ENCODE results near the gene DTX1. TPM values are rescaled to one million over a fixed set of nuclear protein-coding genes. Genes with fewer than 3 reads are reported as not detected.

DTX1 gene
- total RNA-seq, 3 donors from 2014 or later = 5.0 to 7.7 (median 5.2) TPM

- Mint-ChIP-seq H3K36me3 (ENCODE audit: insufficient read depth) (no peaks in the 10 kb centered on the region), H3K9me3 (no peaks in the 10 kb centered on the region), H3K4me1 (ENCODE audit: low read depth) (peaks cover 68% of the 10 kb centered on the region), H3K27me3 (ENCODE audit: low read depth) (no peaks in the 10 kb centered on the region), H3K4me3 (no peak overlapping the region)
- DNase-seq = no peak
- no peak for ATAC-seq
Observed at GRCh38 chr12:113072136-113072535, 15.6 kb downstream of the DTX1 start.

- ATAC-seq (no peak), DNase-seq (no peak)
- Mint-ChIP-seq H3K9me3 (no peaks in the 10 kb centered on the region), H3K4me1 (ENCODE audit: low read depth) (peaks cover 60% of the 10 kb centered on the region), H3K36me3 (ENCODE audit: insufficient read depth) (no peaks in the 10 kb centered on the region), H3K4me3 (no peak overlapping the region), H3K27me3 (ENCODE audit: low read depth) (no peaks in the 10 kb centered on the region)
Observed at GRCh38 chr12:113073586-113073985, 17.1 kb downstream of the DTX1 start.

GRCh38 chr12:113075137-113075683, 18.7 kb downstream of the DTX1 start:
- no peaks in the 10 kb centered on the region for H3K27me3 Mint-ChIP-seq (ENCODE audit: low read depth)
- H3K36me3 Mint-ChIP-seq (ENCODE audit: insufficient read depth) = peaks cover 2% of the 10 kb centered on the region
- ATAC-seq (peak; percentile 21 to 44), DNase-seq (no peak)
- H3K9me3 Mint-ChIP-seq = no peaks in the 10 kb centered on the region
- H3K4me1 Mint-ChIP-seq (ENCODE audit: low read depth) = peaks cover 60% of the 10 kb centered on the region
- peak overlapping the region; percentile 26 for H3K4me3 Mint-ChIP-seq

DNA sequence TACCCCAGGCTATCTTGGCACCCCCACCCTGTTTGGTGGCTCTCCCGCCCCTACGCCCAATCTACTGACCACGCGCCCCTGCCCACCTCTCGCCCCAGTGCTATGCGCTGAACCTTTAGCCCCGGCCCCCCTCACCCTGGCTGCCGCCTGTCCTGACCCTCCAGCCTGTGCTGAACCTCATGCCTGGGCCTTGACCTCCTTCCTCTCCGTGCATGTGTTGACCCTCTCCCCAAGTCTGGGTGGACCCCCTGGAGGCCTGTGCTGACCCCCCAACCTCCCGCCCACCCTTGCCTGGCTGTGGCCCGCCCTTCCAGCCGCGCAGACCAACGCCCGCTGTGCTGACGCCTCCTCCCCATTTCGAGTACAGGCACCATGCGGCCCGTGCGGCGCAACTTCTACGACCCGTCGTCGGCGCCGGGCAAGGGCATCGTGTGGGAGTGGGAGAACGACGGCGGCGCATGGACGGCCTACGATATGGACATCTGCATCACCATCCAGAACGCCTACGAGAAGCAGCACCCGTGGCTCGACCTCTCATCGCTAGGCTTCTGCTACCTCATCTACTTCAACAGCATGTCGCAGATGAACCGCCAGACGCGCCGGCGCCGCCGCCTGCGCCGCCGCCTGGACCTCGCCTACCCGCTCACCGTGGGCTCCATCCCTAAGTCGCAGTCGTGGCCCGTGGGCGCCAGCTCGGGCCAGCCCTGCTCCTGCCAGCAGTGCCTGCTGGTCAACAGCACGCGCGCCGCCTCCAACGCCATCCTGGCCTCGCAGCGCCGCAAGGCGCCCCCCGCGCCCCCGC, 20.7 kb downstream of the DTX1 start:
- H3K36me3 Mint-ChIP-seq (ENCODE audit: insufficient read depth) = peaks cover 2% of the 10 kb centered on the region
- H3K4me1 Mint-ChIP-seq (ENCODE audit: low read depth) = peaks cover 53% of the 10 kb centered on the region
- no peak overlapping the region for H3K4me3 Mint-ChIP-seq
- no peak for ATAC-seq
- H3K27me3 Mint-ChIP-seq (ENCODE audit: low read depth) = no peaks in the 10 kb centered on the region
- no peaks in the 10 kb centered on the region for H3K9me3 Mint-ChIP-seq
- no peak for DNase-seq

DNA sequence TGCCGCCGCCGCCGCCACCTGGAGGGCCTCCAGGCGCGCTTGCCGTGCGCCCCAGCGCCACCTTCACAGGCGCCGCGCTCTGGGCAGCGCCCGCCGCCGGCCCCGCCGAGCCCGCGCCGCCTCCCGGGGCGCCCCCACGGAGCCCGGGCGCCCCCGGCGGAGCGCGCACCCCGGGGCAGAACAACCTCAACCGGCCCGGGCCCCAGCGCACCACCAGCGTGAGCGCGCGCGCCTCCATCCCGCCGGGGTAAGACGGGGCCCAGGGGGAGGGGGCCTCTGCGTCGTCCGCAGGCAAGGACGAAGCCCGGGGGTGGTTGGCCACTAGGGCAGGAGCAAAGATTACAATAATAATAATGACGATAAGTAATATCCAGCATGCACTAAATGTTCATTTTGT, 21.3 kb downstream of the DTX1 start:
- DNase-seq = no peak
- ATAC-seq = no peak
- Mint-ChIP-seq H3K4me3 (no peak overlapping the region), H3K27me3 (ENCODE audit: low read depth) (no peaks in the 10 kb centered on the region), H3K9me3 (no peaks in the 10 kb centered on the region), H3K4me1 (ENCODE audit: low read depth) (peaks cover 52% of the 10 kb centered on the region), H3K36me3 (ENCODE audit: insufficient read depth) (peaks cover 2% of the 10 kb centered on the region)

- Mint-ChIP-seq H3K36me3 (ENCODE audit: insufficient read depth) (peaks cover 7% of the 10 kb centered on the region), H3K4me1 (ENCODE audit: low read depth) (peaks cover 47% of the 10 kb centered on the region), H3K27me3 (ENCODE audit: low read depth) (no peaks in the 10 kb centered on the region), H3K4me3 (no peak overlapping the region), H3K9me3 (no peaks in the 10 kb centered on the region)
- no peak for ATAC-seq
- DNase-seq = no peak
Observed at GRCh38 chr12:113081873-113082272, 25.3 kb downstream of the DTX1 start.

DNA sequence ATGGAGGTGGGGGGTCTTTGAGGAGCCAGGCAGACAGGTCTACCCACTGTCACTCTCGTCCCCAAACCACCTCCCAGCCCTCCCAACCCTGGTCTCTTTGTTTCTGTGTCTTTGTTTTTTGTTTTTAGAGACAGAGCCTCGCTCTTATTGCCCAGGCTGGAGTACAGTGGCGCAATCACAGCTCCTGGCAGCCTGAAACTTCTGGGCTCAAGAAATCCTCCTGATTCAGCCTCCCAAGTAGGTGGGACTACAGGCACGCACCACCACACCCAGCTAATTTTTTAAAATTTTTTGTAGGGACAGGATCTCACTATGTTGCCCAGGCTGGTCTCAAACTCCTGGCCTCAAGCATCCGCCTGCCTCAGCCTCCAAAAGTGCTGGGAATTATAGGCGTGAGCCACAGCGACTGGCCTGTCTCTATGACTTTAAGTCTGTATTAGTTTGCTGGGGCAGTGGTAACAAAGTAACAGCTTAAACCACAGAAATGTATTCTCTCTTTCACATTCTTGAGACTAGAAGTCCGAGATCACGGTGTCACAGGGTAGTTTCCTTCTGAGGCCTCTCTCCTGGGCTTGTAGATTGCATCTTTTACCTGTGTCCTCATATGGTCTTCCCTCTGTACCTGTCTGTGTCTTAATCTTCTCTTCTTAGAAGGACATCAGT, 26.1 kb downstream of the DTX1 start:
- no peak overlapping the region for H3K4me3 Mint-ChIP-seq

DNA sequence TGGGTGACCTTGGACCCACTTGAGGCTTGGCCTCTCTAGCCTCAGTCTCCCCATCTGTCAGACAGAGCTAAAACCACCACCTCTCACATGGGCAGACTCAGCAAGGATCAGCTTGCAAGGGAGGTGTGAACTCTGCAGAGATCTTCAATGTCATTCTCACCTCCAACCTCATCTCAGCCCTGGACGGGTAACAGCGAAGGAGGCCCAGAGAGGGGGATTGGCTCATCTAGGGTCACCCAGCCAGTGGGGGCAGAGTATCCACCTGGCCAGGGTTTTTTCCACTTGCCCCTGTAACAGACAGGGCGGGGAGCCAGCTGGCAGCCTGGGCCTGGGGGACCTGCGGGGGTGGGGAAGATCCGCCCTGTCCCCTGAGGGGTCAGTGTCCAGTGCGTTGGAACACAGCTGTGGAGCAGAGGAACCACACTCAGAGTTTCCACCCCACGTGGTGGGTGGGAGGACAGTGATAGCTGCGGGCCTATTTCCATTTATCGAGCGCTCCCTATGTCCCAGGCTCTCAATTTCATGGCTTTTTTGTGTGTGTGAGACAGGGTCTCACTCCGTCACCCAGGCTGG, 27.4 kb downstream of the DTX1 start:
- no peaks in the 10 kb centered on the region for H3K27me3 Mint-ChIP-seq (ENCODE audit: low read depth)
- peaks cover 6% of the 10 kb centered on the region for H3K36me3 Mint-ChIP-seq (ENCODE audit: insufficient read depth)
- H3K4me1 Mint-ChIP-seq (ENCODE audit: low read depth) = peaks cover 66% of the 10 kb centered on the region
- DNase-seq = no peak
- no peak for ATAC-seq
- no peak overlapping the region for H3K4me3 Mint-ChIP-seq
- H3K9me3 Mint-ChIP-seq = no peaks in the 10 kb centered on the region

More for the DNA sequence above, 26.1 kb downstream of the DTX1 start:
- Mint-ChIP-seq H3K9me3 (no peaks in the 10 kb centered on the region), H3K36me3 (ENCODE audit: insufficient read depth) (peaks cover 7% of the 10 kb centered on the region), H3K4me1 (ENCODE audit: low read depth) (peaks cover 55% of the 10 kb centered on the region), H3K27me3 (ENCODE audit: low read depth) (no peaks in the 10 kb centered on the region)
- no peak for DNase-seq
- ATAC-seq = no peak

DNA sequence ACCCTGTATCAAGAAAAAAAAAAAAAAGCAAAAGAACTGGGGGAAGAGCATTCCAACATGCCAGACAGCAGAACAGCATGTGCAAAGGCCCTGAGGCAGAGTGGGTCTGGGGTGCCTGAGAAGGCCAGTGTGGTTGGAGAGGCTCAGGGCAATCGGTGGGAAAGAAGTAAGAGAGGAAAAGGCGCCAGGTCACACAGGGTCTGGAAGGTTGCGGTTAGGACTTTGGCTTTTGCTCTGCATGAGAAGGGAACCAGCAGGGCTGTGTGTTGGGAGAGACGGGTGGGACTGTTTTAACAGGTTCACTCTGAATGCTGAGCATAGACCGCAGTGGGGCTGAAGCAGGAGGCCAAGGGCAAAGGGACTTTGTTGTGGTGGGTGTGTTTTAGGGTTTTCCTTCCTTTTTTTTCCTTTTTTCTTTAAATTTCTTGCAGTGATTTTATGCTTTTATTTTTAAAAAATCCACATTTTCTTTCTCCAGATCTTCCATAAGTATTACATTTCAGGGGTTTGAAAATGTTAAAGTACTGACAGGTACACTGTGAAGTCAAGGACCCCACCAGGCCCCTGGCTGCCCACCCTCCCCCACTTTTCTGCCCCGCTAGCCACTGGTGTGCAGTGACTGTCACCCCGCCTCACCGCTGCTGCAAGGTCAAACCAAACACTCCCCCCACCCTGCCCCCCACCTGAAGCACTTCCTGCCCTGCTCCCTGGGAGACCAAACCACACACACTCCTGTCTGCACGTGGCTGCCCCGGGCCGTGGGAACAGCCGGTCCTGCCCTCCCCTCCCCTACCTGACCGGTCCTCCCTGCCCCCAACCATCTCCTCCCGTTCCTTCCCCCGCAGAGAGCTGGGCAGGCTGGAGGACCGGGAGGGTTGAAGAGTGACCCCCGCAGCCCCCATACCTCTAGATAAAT, 30.0 kb downstream of the DTX1 start:
- peak overlapping the region; percentile 52 for H3K4me3 Mint-ChIP-seq
- peaks cover 5% of the 10 kb centered on the region for H3K36me3 Mint-ChIP-seq (ENCODE audit: insufficient read depth)
- peaks cover 77% of the 10 kb centered on the region for H3K4me1 Mint-ChIP-seq (ENCODE audit: low read depth)
- peak in 1 of 2 donors; percentile 22 for ATAC-seq
- H3K9me3 Mint-ChIP-seq = no peaks in the 10 kb centered on the region
- no peaks in the 10 kb centered on the region for H3K27me3 Mint-ChIP-seq (ENCODE audit: low read depth)
- DNase-seq = no peak

- no peaks in the 10 kb centered on the region for H3K9me3 Mint-ChIP-seq
Observed at GRCh38 chr12:113087193-113087592, 30.7 kb downstream of the DTX1 start.

GRCh38 chr12:113088037-113088436, 31.5 kb downstream of the DTX1 start:
- no peak for ATAC-seq
- no peak overlapping the region for H3K4me3 Mint-ChIP-seq
- H3K36me3 Mint-ChIP-seq (ENCODE audit: insufficient read depth) = peaks cover 5% of the 10 kb centered on the region
- DNase-seq = no peak
- no peaks in the 10 kb centered on the region for H3K9me3 Mint-ChIP-seq
- H3K4me1 Mint-ChIP-seq (ENCODE audit: low read depth) = peaks cover 87% of the 10 kb centered on the region
- no peaks in the 10 kb centered on the region for H3K27me3 Mint-ChIP-seq (ENCODE audit: low read depth)

More at GRCh38 chr12:113087193-113087592, 30.7 kb downstream of the DTX1 start:
- no peak for ATAC-seq
- DNase-seq = no peak
- Mint-ChIP-seq H3K36me3 (ENCODE audit: insufficient read depth) (peaks cover 5% of the 10 kb centered on the region), H3K4me1 (ENCODE audit: low read depth) (peaks cover 83% of the 10 kb centered on the region), H3K27me3 (ENCODE audit: low read depth) (no peaks in the 10 kb centered on the region), H3K4me3 (peak overlapping the region; percentile 52)

- Mint-ChIP-seq H3K4me1 (ENCODE audit: low read depth) (peaks cover 83% of the 10 kb centered on the region), H3K9me3 (no peaks in the 10 kb centered on the region), H3K4me3 (peak overlapping the region; percentile 76), H3K27me3 (ENCODE audit: low read depth) (no peaks in the 10 kb centered on the region), H3K36me3 (ENCODE audit: insufficient read depth) (no peaks in the 10 kb centered on the region)
- ATAC-seq = peak; percentile 68 to 70
- DNase-seq = peak; percentile 31
Observed at GRCh38 chr12:113088971-113089756, 32.6 kb downstream of the DTX1 start.

DNA sequence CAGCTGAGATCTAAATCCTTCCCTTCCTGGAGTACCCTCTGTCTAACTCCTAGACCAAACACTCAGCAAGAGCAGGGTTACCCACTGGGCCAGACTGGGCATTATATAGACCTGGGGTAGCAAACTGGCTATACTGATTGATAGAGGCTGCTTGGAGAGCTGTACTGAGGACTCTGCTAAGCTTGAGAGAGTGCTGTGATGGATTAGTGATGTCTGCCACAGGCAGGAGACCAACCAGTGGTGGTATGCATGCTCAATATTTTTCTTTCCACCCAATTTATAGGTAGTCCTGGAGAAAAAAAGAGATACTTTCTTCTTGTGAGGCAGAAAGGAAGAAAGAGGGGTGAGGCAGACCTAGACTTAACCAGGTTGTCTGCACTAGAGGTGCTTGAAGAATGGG, 33.3 kb downstream of the DTX1 start:
- DNase-seq (no peak), ATAC-seq (peak in 1 of 2 donors; percentile 32)
- H3K27me3 Mint-ChIP-seq (ENCODE audit: low read depth) = no peaks in the 10 kb centered on the region
- no peaks in the 10 kb centered on the region for H3K9me3 Mint-ChIP-seq
- H3K4me3 Mint-ChIP-seq = peak overlapping the region; percentile 76
- H3K4me1 Mint-ChIP-seq (ENCODE audit: low read depth) = peaks cover 81% of the 10 kb centered on the region
- H3K36me3 Mint-ChIP-seq (ENCODE audit: insufficient read depth) = no peaks in the 10 kb centered on the region

All from activated T-cell treated with anti-CD3 and anti-CD28 coated beads, Interleukin-2, amount 50 U/mL, for 4 hours (primary cell).